ENCODE data around the gene NMRAL1. TPM values are rescaled to one million over a fixed set of nuclear protein-coding genes. Genes with fewer than 3 reads are reported as not detected.

NMRAL1 gene
- total RNA-seq, 1 donor from 2014 or later: 47.1 TPM

DNA sequence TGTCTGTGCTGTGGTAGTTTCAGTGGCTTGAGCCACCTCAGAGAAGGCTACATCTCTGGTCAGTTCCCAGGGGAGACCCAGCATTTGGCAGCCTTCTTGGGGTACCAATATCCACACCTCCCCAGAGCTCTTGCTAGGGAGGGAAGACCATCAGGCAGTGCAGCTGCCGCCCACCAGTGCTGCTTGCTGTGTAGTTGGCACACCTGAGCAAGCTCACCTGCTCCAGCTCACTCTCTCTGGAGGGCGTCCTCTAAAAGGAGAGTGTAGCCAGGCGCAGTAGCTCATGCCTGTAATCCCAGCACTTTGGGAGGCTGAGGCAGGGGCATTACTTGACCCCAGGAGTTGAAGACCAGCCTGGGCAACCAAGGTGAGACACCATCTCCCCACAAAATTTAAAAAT, 34.4 kb upstream of the NMRAL1 start:
- peaks cover 9% of the 10 kb centered on the region for H3K36me3 Mint-ChIP-seq
- no peaks in the 10 kb centered on the region for H3K9me3 Mint-ChIP-seq
- no peaks in the 10 kb centered on the region for H3K9me3 ChIP-seq (ENCODE audit: low read depth)
- H3K4me3 Mint-ChIP-seq: no peak overlapping the region
- no peaks in the 10 kb centered on the region for H3K36me3 ChIP-seq
- H3K27ac Mint-ChIP-seq: no peak overlapping the region
- no peaks in the 10 kb centered on the region for H3K4me1 ChIP-seq
- no peak overlapping the region for H3K4me3 ChIP-seq
- peaks cover 2% of the 10 kb centered on the region for H3K27me3 Mint-ChIP-seq (ENCODE audit: insufficient read depth, low read depth)
- no peak overlapping the region for H3K4me2 ChIP-seq
- H4K20me1 ChIP-seq (ENCODE audit: low read depth): peaks cover 3% of the 10 kb centered on the region
- H3K4me1 Mint-ChIP-seq: peaks cover 7% of the 10 kb centered on the region
- H3K27ac ChIP-seq: no peak overlapping the region
- no peaks in the 10 kb centered on the region for H3K79me2 ChIP-seq (ENCODE audit: low read depth)
- DNase-seq (ENCODE audit: low spot score): no peak
- H2AFZ ChIP-seq (replicated peaks): no peak overlapping the region
- no peaks in the 10 kb centered on the region for H3K27me3 ChIP-seq
- no peak for TF ChIP-seq EZH2 (IDR thresholded peaks at IDR 0.05)
- no peak for TF ChIP-seq EZH2phosphoT487 (IDR thresholded peaks at IDR 0.05)
- TF ChIP-seq, protein P1, sequence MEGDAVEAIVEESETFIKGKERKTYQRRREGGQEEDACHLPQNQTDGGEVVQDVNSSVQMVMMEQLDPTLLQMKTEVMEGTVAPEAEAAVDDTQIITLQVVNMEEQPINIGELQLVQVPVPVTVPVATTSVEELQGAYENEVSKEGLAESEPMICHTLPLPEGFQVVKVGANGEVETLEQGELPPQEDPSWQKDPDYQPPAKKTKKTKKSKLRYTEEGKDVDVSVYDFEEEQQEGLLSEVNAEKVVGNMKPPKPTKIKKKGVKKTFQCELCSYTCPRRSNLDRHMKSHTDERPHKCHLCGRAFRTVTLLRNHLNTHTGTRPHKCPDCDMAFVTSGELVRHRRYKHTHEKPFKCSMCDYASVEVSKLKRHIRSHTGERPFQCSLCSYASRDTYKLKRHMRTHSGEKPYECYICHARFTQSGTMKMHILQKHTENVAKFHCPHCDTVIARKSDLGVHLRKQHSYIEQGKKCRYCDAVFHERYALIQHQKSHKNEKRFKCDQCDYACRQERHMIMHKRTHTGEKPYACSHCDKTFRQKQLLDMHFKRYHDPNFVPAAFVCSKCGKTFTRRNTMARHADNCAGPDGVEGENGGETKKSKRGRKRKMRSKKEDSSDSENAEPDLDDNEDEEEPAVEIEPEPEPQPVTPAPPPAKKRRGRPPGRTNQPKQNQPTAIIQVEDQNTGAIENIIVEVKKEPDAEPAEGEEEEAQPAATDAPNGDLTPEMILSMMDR (IDR thresholded peaks at IDR 0.05): no peak
- no peak overlapping the region for H3K9ac ChIP-seq
- peaks cover 8% of the 10 kb centered on the region for H3F3A ChIP-seq (ENCODE audit: low read depth)

DNA sequence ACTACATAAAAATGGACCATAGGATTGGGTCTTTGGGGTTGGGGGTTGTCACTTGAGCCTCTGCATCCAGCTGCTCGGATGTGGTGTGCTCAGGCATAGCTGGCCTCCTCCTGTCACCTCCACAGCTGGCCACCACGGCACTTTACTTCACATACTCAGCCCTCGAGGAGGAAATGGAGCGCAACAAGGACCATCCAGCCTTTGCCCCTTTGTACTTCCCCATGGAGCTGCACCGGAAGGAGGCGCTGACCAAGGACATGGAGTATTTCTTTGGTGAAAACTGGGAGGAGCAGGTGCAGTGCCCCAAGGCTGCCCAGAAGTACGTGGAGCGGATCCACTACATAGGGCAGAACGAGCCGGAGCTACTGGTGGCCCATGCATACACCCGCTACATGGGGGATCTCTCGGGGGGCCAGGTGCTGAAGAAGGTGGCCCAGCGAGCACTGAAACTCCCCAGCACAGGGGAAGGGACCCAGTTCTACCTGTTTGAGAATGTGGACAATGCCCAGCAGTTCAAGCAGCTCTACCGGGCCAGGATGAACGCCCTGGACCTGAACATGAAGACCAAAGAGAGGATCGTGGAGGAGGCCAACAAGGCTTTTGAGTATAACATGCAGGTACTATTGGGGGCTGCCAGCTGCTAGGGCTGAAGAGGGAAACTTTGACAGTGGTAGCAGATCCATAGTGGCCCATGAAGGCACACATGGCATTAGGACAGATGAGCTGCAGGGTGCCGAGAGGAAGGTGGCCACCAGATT, 33.3 kb upstream of the NMRAL1 start:
- H3K4me3 Mint-ChIP-seq: no peak overlapping the region
- no peak for TF ChIP-seq EZH2phosphoT487 (IDR thresholded peaks at IDR 0.05)
- no peak for TF ChIP-seq EZH2 (IDR thresholded peaks at IDR 0.05)
- TF ChIP-seq, protein P1 (IDR thresholded peaks at IDR 0.05): no peak
- no peak overlapping the region for H3K4me2 ChIP-seq
- no peaks in the 10 kb centered on the region for H3K79me2 ChIP-seq (ENCODE audit: low read depth)
- H3F3A ChIP-seq (ENCODE audit: low read depth): peaks cover 8% of the 10 kb centered on the region
- H4K20me1 ChIP-seq (ENCODE audit: low read depth): peaks cover 6% of the 10 kb centered on the region
- H3K27me3 ChIP-seq: no peaks in the 10 kb centered on the region
- H3K4me1 ChIP-seq: no peaks in the 10 kb centered on the region
- no peaks in the 10 kb centered on the region for H3K36me3 ChIP-seq
- DNase-seq (ENCODE audit: low spot score): no peak
- no peak overlapping the region for H2AFZ ChIP-seq (replicated peaks)
- H3K36me3 Mint-ChIP-seq: peaks cover 9% of the 10 kb centered on the region
- no peak overlapping the region for H3K4me3 ChIP-seq
- peaks cover 2% of the 10 kb centered on the region for H3K27me3 Mint-ChIP-seq (ENCODE audit: insufficient read depth, low read depth)
- H3K27ac ChIP-seq: no peak overlapping the region
- no peak overlapping the region for H3K27ac Mint-ChIP-seq
- no peak overlapping the region for H3K9ac ChIP-seq
- H3K4me1 Mint-ChIP-seq: peaks cover 7% of the 10 kb centered on the region
- H3K9me3 Mint-ChIP-seq: no peaks in the 10 kb centered on the region
- no peaks in the 10 kb centered on the region for H3K9me3 ChIP-seq (ENCODE audit: low read depth)

DNA sequence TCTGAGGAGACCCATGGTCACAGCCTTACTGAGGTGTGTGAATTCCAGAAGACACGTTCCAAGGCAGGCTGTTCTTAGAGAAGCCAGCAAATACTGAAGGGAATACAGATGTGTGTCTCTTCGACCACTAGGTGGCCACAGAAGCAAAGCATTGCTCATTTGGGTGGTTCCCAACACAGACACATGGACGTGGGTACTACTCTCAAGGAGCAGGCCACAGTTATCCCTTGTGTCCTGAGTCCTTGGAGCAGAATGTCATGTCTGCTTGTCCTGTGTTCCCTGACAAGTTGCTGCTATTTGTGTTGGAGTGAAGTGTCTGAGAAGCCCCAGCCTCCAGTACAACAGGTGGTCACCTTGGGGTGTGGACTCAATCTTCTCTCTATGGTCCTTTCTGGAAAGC, 32.0 kb upstream of the NMRAL1 start:
- H3K9me3 Mint-ChIP-seq: no peaks in the 10 kb centered on the region
- peaks cover 4% of the 10 kb centered on the region for H3K79me2 ChIP-seq (ENCODE audit: low read depth)
- H2AFZ ChIP-seq (replicated peaks): no peak overlapping the region
- no peaks in the 10 kb centered on the region for H3K27me3 ChIP-seq
- H4K20me1 ChIP-seq (ENCODE audit: low read depth): peaks cover 6% of the 10 kb centered on the region
- H3K27me3 Mint-ChIP-seq (ENCODE audit: insufficient read depth, low read depth): peaks cover 2% of the 10 kb centered on the region
- no peaks in the 10 kb centered on the region for H3K36me3 ChIP-seq
- H3K36me3 Mint-ChIP-seq: peaks cover 4% of the 10 kb centered on the region
- DNase-seq (ENCODE audit: low spot score): peak; percentile 85
- no peak overlapping the region for H3K4me3 ChIP-seq
- H3K4me2 ChIP-seq: no peak overlapping the region
- H3K27ac ChIP-seq: no peak overlapping the region
- no peak overlapping the region for H3K9ac ChIP-seq
- no peaks in the 10 kb centered on the region for H3K9me3 ChIP-seq (ENCODE audit: low read depth)
- H3K4me1 Mint-ChIP-seq: peaks cover 7% of the 10 kb centered on the region
- TF ChIP-seq EZH2 (IDR thresholded peaks at IDR 0.05) (no peak), EZH2phosphoT487 (IDR thresholded peaks at IDR 0.05) (no peak)
- TF ChIP-seq, protein P1 (IDR thresholded peaks at IDR 0.05): peak; percentile 85
- peaks cover 2% of the 10 kb centered on the region for H3K4me1 ChIP-seq
- H3K27ac Mint-ChIP-seq: no peak overlapping the region
- H3F3A ChIP-seq (ENCODE audit: low read depth): peaks cover 8% of the 10 kb centered on the region
- H3K4me3 Mint-ChIP-seq: no peak overlapping the region
